GM18511 (cell line): ENCODE measurements around the gene NFASC.

ENCODE experiments used
- ATAC-seq: cut with Tn5 transposase; IDR thresholded peaks from one replicate; pipeline ENCODE4 v1.9.1; 2021; ENCODE audit warnings: mild to moderate bottlenecking, moderate library complexity; ENCODE audit not compliant: unreplicated experiment

The NFASC gene

GRCh38 chr1:205058853-205059252, 188.2 kb downstream of the NFASC start:
- ATAC-seq, result no peak

- no peak for ATAC-seq
Measured at GRCh38 chr1:205059660-205060059, 189.0 kb downstream of the NFASC start.

- ATAC-seq, result no peak
Measured at GRCh38 chr1:205060746-205061145, 190.1 kb downstream of the NFASC start.

- no peak for ATAC-seq
Measured at GRCh38 chr1:205061227-205061626, 190.6 kb downstream of the NFASC start.

GRCh38 chr1:205061665-205062069, 191.0 kb downstream of the NFASC start:
- no peak for ATAC-seq

GRCh38 chr1:205062319-205062718, 191.7 kb downstream of the NFASC start:
- no peak for ATAC-seq

- no peak for ATAC-seq
Measured at GRCh38 chr1:205062895-205063294, 192.2 kb downstream of the NFASC start.

- no peak for ATAC-seq
Measured at GRCh38 chr1:205064301-205064700, 193.6 kb downstream of the NFASC start.

- ATAC-seq, result no peak
Measured at GRCh38 chr1:205064741-205065316, 194.2 kb downstream of the NFASC start.

- no peak for ATAC-seq
Measured at GRCh38 chr1:205065666-205066065, 195.0 kb downstream of the NFASC start.

- no peak for ATAC-seq
Measured at GRCh38 chr1:205066141-205066818, 195.6 kb downstream of the NFASC start.

- no peak for ATAC-seq
Measured at GRCh38 chr1:205067031-205067430, 196.4 kb downstream of the NFASC start.

GRCh38 chr1:205068001-205068400, 197.3 kb downstream of the NFASC start:
- no peak for ATAC-seq

GRCh38 chr1:205068457-205069040, 197.9 kb downstream of the NFASC start:
- ATAC-seq, result no peak

- no peak for ATAC-seq
Measured at GRCh38 chr1:205069371-205070125, 198.9 kb downstream of the NFASC start.

- no peak for ATAC-seq
Measured at GRCh38 chr1:205071028-205071409, 200.4 kb downstream of the NFASC start.

- ATAC-seq, result no peak
Measured at GRCh38 chr1:205071801-205072200, 201.1 kb downstream of the NFASC start.

GRCh38 chr1:205072286-205072685, 201.6 kb downstream of the NFASC start:
- ATAC-seq, result no peak
